ENCODE measurements around the gene CST1.
"Not testable (repeated sequence)": the region's sequence is repeated elsewhere in the genome, so short reads cannot be mapped to it uniquely, and the experiment has no call there.

The CST1 gene

DNA sequence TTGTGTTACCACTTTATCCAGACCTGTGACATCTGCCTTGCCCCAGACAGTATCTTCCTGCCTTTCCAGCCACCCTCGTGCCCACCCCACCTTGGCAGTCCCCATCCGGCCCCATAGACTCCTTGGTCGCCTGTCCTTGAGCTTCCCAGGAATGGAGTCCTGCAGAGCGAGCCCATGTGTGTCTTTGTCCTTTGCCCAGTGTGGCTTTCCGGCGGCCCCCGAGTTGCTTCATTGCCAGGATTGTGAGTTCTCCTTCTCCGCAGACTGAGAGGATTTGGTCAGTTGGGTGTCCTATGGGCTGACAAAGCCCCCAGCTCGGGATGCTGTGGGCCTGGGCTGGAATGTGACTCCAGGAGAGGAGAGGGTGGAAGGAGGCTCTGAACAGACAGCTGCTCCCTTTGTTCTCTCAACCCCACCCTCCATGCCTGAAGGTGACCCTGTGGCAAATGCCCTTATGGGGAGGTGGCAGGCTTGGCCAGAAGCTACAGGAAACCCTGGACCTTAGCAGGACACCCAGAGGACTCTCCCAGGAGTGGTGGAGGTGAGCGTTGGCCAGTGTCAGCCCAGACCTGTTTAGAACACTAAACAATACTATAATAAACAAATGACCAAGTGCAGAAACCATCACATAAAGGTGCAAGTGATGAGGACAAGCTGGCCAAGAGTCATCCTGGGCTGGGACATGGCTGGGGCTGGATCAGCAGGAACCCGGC is 1.9 kb upstream of the CST1 start:
- TF ChIP-seq, protein P1, sequence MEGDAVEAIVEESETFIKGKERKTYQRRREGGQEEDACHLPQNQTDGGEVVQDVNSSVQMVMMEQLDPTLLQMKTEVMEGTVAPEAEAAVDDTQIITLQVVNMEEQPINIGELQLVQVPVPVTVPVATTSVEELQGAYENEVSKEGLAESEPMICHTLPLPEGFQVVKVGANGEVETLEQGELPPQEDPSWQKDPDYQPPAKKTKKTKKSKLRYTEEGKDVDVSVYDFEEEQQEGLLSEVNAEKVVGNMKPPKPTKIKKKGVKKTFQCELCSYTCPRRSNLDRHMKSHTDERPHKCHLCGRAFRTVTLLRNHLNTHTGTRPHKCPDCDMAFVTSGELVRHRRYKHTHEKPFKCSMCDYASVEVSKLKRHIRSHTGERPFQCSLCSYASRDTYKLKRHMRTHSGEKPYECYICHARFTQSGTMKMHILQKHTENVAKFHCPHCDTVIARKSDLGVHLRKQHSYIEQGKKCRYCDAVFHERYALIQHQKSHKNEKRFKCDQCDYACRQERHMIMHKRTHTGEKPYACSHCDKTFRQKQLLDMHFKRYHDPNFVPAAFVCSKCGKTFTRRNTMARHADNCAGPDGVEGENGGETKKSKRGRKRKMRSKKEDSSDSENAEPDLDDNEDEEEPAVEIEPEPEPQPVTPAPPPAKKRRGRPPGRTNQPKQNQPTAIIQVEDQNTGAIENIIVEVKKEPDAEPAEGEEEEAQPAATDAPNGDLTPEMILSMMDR (conservative IDR thresholded peaks at IDR 0.05): no peak
- no peak for TF ChIP-seq ZFX (IDR thresholded peaks at IDR 0.05)

DNA sequence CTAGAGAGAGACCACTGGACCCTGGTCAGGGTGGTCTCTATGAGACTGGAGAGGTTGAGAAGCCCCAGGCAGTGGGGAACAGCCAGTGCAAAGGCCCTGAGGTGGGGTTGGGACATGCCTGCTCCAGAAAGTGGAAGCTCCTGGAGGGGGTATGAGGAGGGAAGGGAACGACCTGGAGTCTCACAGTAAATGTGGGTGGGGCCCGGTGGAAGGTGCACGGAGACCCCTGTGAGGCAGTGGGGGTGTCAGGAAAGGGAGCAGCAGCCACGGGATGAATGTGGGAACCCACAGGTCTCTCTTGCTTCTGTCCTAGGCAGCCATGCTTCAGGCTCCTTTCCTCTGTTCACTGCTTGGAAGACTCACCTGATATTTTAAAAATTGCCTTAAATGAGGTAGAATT is 1.3 kb upstream of the CST1 start:
- TF ChIP-seq, protein P1 (conservative IDR thresholded peaks at IDR 0.05): no peak
- TF ChIP-seq ZFX (IDR thresholded peaks at IDR 0.05): no peak
- no peak overlapping the region for H3K27ac ChIP-seq

More for the DNA sequence above, 1.9 kb upstream of the CST1 start:
- no peak overlapping the region for H3K27ac ChIP-seq

DNA sequence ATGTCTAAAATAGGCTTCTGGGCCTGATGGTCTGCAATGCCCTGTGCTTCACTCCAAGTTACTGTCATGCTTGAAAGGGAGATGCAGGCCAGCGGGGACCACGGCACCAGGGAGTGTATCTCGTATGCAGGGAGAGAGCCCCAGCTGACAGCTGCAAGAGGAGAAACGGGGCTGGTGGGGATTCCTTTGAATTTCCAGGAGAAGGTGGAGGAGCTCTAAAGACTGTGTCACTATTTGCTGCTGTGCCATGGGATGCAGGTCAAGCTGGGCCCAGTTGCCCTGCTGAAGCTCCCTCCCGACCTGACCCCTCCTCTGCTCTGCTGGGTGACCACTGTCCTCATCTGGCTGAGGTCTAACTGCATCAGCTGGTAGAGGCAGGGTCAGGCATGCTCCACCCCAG is 989 bp downstream of the CST1 start:
- H3K27ac ChIP-seq: no peak overlapping the region
- TF ChIP-seq ZFX (IDR thresholded peaks at IDR 0.05): no peak
- TF ChIP-seq, protein P1 (conservative IDR thresholded peaks at IDR 0.05): no peak

DNA sequence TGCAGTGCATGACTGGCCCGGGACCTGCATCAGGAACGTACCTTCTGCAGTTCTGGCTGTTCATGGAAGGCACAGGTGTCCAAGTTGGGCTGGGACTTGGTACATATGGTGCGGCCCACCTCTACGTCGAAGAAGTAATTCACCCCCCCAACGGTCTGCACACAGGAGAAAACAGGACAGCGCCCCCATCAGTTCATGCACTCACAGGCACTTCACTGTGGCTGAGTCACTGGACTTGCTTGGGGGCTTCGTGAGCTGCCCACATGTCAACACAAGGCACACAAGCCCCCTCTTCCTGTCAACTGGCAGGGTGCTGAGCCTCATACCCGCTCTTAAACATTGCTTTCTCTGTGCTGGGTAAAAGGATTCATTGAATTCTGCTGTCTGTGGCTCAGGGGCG is 1.8 kb downstream of the CST1 start:
- H3K27ac ChIP-seq: not testable (repeated sequence)

DNA sequence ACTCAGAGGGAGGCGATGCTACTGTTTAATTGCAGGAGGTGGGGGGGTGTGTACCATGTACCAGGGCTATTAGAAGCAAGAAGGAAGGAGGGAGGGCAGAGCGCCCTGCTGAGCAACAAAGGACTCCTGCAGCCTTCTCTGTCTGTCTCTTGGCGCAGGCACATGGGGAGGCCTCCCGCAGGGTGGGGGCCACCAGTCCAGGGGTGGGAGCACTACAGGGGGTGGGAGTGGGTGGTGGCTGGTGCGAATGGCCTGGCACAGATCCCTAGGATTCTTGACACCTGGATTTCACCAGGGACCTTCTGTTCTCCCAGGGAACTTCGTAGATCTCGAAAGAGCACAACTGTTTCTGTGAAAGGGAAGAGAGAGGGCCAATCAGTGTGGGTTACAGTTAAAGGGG is 3.2 kb downstream of the CST1 start:
- not testable (repeated sequence) for H3K27ac ChIP-seq

DNA sequence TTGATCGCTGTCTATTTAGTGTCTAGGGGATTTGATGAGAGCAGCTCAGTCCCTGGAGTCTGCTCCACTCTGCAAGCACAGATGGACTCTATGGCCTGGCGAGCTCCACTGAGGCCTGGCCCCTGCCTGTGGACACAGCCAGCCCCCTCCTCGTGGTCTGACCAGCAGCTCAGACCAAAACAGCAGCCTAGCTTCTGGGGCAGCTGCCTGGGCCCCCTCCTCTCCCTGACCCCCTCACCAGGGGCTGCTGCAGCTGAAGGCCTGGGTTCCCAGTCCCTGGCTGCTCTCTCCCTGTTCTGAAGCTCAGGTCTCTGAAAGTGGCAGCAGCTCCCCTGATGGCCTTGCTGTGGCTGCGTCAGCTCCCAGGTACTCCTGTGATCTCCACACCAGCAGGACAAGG is 3.6 kb downstream of the CST1 start:
- not testable (repeated sequence) for H3K27ac ChIP-seq

DNA sequence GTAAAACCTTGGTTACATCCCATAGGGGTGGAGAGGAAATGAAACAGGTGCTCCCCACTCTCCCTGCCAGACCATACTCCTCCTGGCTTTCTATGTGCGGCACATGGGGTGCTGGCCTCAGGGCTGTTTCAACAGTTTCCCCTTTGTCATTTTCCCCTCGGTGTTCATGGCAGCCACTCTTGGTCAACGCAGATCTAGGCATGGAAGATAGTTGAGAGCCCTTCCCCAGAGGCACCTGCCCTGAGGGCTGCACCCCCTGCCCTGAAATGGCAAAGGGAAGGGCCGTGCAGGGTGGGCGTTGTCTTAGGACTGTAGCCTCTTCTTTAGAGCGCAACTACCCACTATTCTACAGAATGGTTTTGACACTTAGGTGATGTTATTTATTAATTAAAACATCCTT is 4.4 kb downstream of the CST1 start:
- TF ChIP-seq ZFX (IDR thresholded peaks at IDR 0.05): no peak
- TF ChIP-seq, protein P1 (conservative IDR thresholded peaks at IDR 0.05): no peak
- H3K27ac ChIP-seq: no peak overlapping the region

DNA sequence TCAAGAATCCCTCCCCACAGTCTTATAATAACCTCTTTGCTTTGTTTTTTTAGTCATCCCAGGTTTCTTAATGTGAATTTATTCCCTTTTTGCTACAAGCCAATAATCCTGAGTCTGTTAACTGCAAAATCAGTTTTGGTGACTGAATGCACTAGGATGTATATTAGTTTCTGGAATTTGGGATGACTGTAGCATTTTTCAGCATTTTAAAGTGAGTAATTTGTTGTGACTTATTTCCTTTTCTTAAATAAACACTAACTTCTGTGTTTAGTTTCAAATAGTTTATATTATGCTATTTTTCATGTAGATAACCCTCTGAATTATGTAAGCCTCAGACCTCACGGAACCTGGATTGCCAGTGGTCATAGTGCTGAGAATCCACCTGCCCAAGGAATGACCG is 5.5 kb downstream of the CST1 start:
- TF ChIP-seq, protein P1 (conservative IDR thresholded peaks at IDR 0.05): no peak
- TF ChIP-seq ZFX (IDR thresholded peaks at IDR 0.05): no peak
- H3K27ac ChIP-seq: no peak overlapping the region

DNA sequence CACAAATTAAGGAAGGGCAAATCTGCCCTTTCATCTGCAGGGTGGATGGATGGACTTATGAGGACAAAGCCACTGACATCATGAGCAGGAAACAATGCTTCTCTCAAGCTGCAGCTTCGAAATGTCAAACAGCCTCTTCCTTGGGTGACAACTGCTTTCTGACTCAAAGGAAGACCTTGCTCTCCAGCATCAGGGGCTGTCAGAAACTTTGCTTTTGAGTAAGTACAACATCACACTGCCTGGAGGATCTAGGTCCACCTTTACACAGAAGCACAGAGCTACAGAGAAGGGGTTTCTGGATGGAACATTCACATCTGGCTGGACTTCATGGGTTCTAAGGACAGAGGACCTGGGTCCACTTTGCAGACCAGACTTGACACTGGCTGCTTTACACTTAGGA is 5.9 kb downstream of the CST1 start:
- TF ChIP-seq, protein P1 (conservative IDR thresholded peaks at IDR 0.05): no peak
- no peak for TF ChIP-seq ZFX (IDR thresholded peaks at IDR 0.05)
- H3K27ac ChIP-seq: no peak overlapping the region

DNA sequence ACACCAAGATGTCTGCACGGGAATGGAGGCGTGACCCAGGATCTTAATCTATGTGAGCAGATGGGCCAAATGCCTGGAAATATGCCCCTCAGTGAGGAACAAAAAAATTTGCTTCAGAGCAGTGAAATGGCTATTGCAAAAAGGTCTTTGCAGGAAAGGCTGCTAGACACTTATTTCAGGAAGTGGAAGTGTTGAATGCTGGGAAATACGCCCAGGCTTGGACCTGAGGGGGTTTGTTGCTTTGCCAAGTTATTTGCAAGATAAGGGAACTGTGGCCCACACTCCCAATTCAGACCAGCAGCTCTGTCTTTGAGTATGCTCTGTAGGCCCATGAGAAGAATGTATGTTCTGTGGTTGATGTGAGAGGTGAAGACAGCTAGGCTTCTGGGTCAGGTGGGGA is 15.3 kb downstream of the CST1 start:
- H3K27ac ChIP-seq: not testable (repeated sequence)

DNA sequence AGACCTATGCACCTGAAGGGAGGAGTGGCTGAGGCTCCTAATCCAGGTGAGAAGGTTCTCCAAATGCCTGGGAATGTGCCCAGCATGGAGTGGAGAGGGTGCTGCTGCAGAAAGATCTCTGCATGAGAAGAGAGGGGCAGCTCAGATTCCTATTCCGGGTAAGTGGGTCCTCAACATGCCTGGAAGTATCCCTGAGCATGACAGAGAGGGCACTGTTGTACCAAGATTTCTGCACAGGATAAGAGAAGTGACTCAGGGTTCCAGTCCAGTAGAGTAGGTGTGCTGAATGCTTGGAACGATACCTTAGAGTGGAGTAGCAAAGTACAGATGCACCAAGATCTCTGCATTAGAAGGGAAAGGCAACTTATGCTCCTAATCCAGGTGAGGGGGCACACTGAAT is 15.8 kb downstream of the CST1 start:
- not testable (repeated sequence) for H3K27ac ChIP-seq

DNA sequence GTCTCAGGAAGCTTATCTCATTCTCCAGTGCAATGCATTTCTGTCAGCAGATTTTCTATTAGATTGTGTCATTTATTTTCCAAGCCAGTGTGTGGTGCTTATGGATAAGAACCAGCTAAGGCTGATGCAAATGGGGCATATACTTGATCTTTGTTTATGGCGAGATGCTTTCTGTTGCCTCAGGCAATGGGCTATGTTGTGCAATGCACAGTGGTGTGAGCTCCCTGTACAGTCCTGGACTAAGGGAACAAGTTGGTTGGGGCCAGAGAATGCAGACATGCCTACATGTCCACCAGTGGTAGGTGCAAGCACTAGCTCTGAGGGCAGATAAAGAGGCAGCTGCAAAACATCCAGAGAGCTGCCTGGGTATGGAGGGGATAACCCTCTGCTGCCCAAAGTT is 16.3 kb downstream of the CST1 start:
- not testable (repeated sequence) for H3K27ac ChIP-seq

Measured in C4-2B (cell line).